GM12878 (cell line): ENCODE results near the gene SCCPDH. TPM values are rescaled to one million over a fixed set of nuclear protein-coding genes. Genes with fewer than 3 reads are reported as not detected.

Experiments used
- ATAC-seq: fragments of 200-7000 bp; cut with Tn5 transposase; 3 replicates; pipeline ENCODE4 v1.9.1; 2020; ENCODE audit warnings: mild to moderate bottlenecking, moderate library complexity
- BruUV-seq: library from RNA; stranded (reverse); fragments of 400-500 nt; replicated peaks from 2 replicates; lab custom pipeline; 2021; lab: Mats Ljungman, UMichigan
- CTCF ChIA-PET: fragments of 300-600 bp; sonication (Branson Sonifier 250); formaldehyde crosslinking; extraction: SDS; loops from one replicate; lab custom pipeline; 2021; ENCODE audit warnings: inconsistent platforms; lab: Yijun Ruan, JAX
- POLR2A ChIA-PET: fragments of 350-600 bp; formaldehyde crosslinking; extraction: SDS; loops from one replicate; lab custom pipeline; 2021; ENCODE audit warnings: inconsistent platforms; lab: Charles Lee
- RAD21 ChIA-PET: fragments of 300-600 bp; sonication (Branson Sonifier 250); formaldehyde crosslinking; loops from one replicate; lab custom pipeline; 2023; ENCODE audit warnings: antibody characterized with exemption; ENCODE audit not compliant: unreplicated experiment; lab: Charles Lee
- SMC1A ChIA-PET: fragments of 300-600 bp; sonication (Branson Sonifier 250); formaldehyde crosslinking; loops from one replicate; lab custom pipeline; 2023; ENCODE audit not compliant: unreplicated experiment, uncharacterized antibody; lab: Charles Lee
- DNase-seq: peaks from one replicate; pipeline ENCODE4 v3.0.0-alpha.2; 2011; ENCODE audit warnings: low read depth, low spot score
- FAIRE-seq: peaks from 3 replicates; lab custom pipeline; 2011; peaks lifted over from hg19 to GRCh38; lab: Jason Lieb, UNC
- H2AFZ ChIP-seq: 2 replicates; pipeline ENCODE4 v1.6.0; 2011; ENCODE audit warnings: low read depth, low read length, control low read depth; ENCODE audit not compliant: control insufficient read depth
- H3K27ac ChIP-seq: 2 replicates; pipeline ENCODE4 v1.5.1; 2011; ENCODE audit warnings: control low read depth; ENCODE audit not compliant: control insufficient read depth, insufficient read depth
- H3K27me3 ChIP-seq, 2 experiments: replicated peaks in 1 of 2; 2 replicates each; pipeline versions ENCODE4 v1.6.0 to v1.6.1; 2011; ENCODE audit warnings: low read length in 1 of 2; ENCODE audit not compliant: control insufficient read depth in 2 of 2, insufficient read depth in 2 of 2
- H3K36me3 ChIP-seq, 2 experiments: 2 replicates each; pipeline ENCODE4 v1.5.1; 2011; ENCODE audit warnings: low read length in 1 of 2; ENCODE audit not compliant: control insufficient read depth in 2 of 2, insufficient read depth in 2 of 2
- H3K4me1 ChIP-seq: 2 replicates; pipeline ENCODE4 v1.6.1; 2011; ENCODE audit warnings: mild to moderate bottlenecking, low read length, moderate library complexity, mixed read lengths; ENCODE audit not compliant: control insufficient read depth, insufficient read depth
- H3K4me2 ChIP-seq: 2 replicates; pipeline ENCODE4 v1.6.0; 2011; ENCODE audit warnings: control low read depth; ENCODE audit not compliant: control insufficient read depth, insufficient read depth
- H3K4me3 ChIP-seq: fragments of 200-600 bp; sonication (generic); 2 replicates; pipeline ENCODE4 v1.5.1; 2016
- H3K79me2 ChIP-seq: 2 replicates; pipeline ENCODE4 v1.6.0; 2011; ENCODE audit warnings: low read length; ENCODE audit not compliant: control insufficient read depth, insufficient read depth
- H3K9ac ChIP-seq: 2 replicates; pipeline ENCODE4 v1.8.0; 2011; ENCODE audit warnings: low read length, control low read depth, mixed read lengths; ENCODE audit not compliant: control insufficient read depth, insufficient read depth
- H3K9me3 ChIP-seq: replicated peaks from 3 replicates; pipeline ENCODE4 v1.5.1; 2011; ENCODE audit warnings: mild to moderate bottlenecking, low read length; ENCODE audit not compliant: control insufficient read depth, insufficient read depth
- H4K20me1 ChIP-seq: 2 replicates; pipeline ENCODE4 v1.6.0; 2011; ENCODE audit not compliant: control insufficient read depth, insufficient read depth
- BMI1 ChIP-seq: fragments of 450-650 bp; IDR thresholded peaks from 2 replicates; pipeline ENCODE4 v1.6.1; 2016; ENCODE audit warnings: mild to moderate bottlenecking, moderate library complexity, borderline replicate concordance
- DPF2 ChIP-seq: fragments of 450-650 bp; IDR thresholded peaks from 2 replicates; pipeline ENCODE4 v1.6.1; 2017; ENCODE audit warnings: mild to moderate bottlenecking
- E4F1 ChIP-seq: fragments of 450-650 bp; IDR thresholded peaks from 2 replicates; pipeline ENCODE4 v1.6.1; 2018; ENCODE audit warnings: borderline replicate concordance, mild to moderate bottlenecking; ENCODE audit not compliant: partially characterized antibody
- ETV6 ChIP-seq, 2 experiments: fragments of 450-650 bp in 1 of 2; IDR thresholded peaks in 1 of 2; conservative IDR thresholded peaks in 1 of 2; 2 replicates each; pipeline ENCODE4 v1.6.1; 2014; ENCODE audit warnings: antibody characterized with exemption in 1 of 2, borderline replicate concordance in 1 of 2, low read depth in 1 of 2, mild to moderate bottlenecking in 1 of 2, moderate library complexity in 1 of 2
- EZH2 ChIP-seq: IDR thresholded peaks from 2 replicates; pipeline ENCODE4 v1.6.1; 2012; ENCODE audit warnings: low read depth, mild to moderate bottlenecking, control low read depth, inconsistent platforms, low read length, borderline replicate concordance; ENCODE audit not compliant: control insufficient read depth
- IKZF1 ChIP-seq: fragments of 450-650 bp; conservative IDR thresholded peaks from 2 replicates; pipeline ENCODE4 v1.6.1; 2017; ENCODE audit warnings: antibody characterized with exemption, mild to moderate bottlenecking
- IRF3 ChIP-seq: fragments of 450-650 bp; IDR thresholded peaks from 2 replicates; pipeline ENCODE4 v1.6.1; 2014; ENCODE audit warnings: mild to moderate bottlenecking
- JUND ChIP-seq: IDR thresholded peaks from 2 replicates; pipeline ENCODE4 v1.6.1; 2012; ENCODE audit warnings: low read depth, mild to moderate bottlenecking, low read length, improper control_type of control experiment, moderate library complexity
- MXI1 ChIP-seq: fragments of 150-350 bp; IDR thresholded peaks from 2 replicates; pipeline ENCODE4 v1.6.1; 2011; ENCODE audit warnings: low read depth, mild to moderate bottlenecking, inconsistent platforms, low read length, improper control_type of control experiment
- NFXL1 ChIP-seq: fragments of 450-650 bp; IDR thresholded peaks from 2 replicates; pipeline ENCODE4 v1.6.1; 2017; ENCODE audit warnings: antibody characterized with exemption, mild to moderate bottlenecking, borderline replicate concordance
- NFYA ChIP-seq: IDR thresholded peaks from 2 replicates; pipeline ENCODE4 v1.6.1; 2011; ENCODE audit warnings: low read depth, mild to moderate bottlenecking, low read length, improper control_type of control experiment, borderline replicate concordance
- NR2F1 ChIP-seq: fragments of 450-650 bp; conservative IDR thresholded peaks from 2 replicates; pipeline ENCODE4 v1.6.1; 2017; ENCODE audit warnings: mild to moderate bottlenecking
- POLR2A ChIP-seq: IDR thresholded peaks from 2 replicates; pipeline ENCODE4 v1.6.1; 2011; ENCODE audit warnings: low read depth, mild to moderate bottlenecking, low read length
- RB1 ChIP-seq: fragments of 450-650 bp; formaldehyde crosslinking; IDR thresholded peaks from 2 replicates; pipeline ENCODE4 v1.6.1; 2017; ENCODE audit warnings: mild to moderate bottlenecking, borderline replicate concordance
- RUNX3 ChIP-seq: IDR thresholded peaks from 2 replicates; pipeline ENCODE4 v1.6.1; 2012; ENCODE audit warnings: low read length, inconsistent platforms
- SMC3 ChIP-seq: IDR thresholded peaks from 2 replicates; pipeline ENCODE4 v1.6.1; 2011; ENCODE audit warnings: low read length, improper control_type of control experiment, borderline replicate concordance
- ZBTB33 ChIP-seq: fragments of 450-650 bp; IDR thresholded peaks from 2 replicates; pipeline ENCODE4 v1.6.1; 2017; ENCODE audit warnings: mild to moderate bottlenecking
- ZNF274 ChIP-seq: IDR thresholded peaks from one replicate; pipeline ENCODE4 v1.8.0; 2011; ENCODE audit not compliant: insufficient read length, insufficient read depth
- ZSCAN29 ChIP-seq: fragments of 450-650 bp; IDR thresholded peaks from 2 replicates; pipeline ENCODE4 v1.6.1; 2017; ENCODE audit warnings: mild to moderate bottlenecking, moderate library complexity
- WGBS: methylation state at CpG from one replicate; pipeline ENCODE4 v1.1.6; 2016; ENCODE audit warnings: low lambda C conversion rate; ENCODE audit not compliant: insufficient replicate concordance, insufficient coverage; ENCODE audit errors: missing lambda C conversion rate; 5-methylcytosine and 5-hydroxymethylcytosine counted together
- in situ Hi-C: fragments of 300-500 bp; cut with MboI; formaldehyde crosslinking; loops from 9 replicates; pipeline ENCODE4 v1.14.3; 2018; ENCODE audit warnings: mixed read lengths
- intact Hi-C: fragments of 100-400 bp; cut with micrococcal nuclease; formaldehyde crosslinking; loops from one replicate; pipeline ENCODE4 v1.14.2; 2022; ENCODE audit not compliant: unreplicated experiment
- polyA plus RNA-seq, 11 experiments: library from polyadenylated mRNA; depleted of rRNA in 4 of 11; unstranded in 6 of 11; stranded (reverse) in 5 of 11; fragments of >200 nt; fragmentation: Nextera tagmentation in 4 of 11; fragmentation: Illumina TruSeq in 1 of 11; extraction: Ambion mirVana in 4 of 11; extraction: Trizol in 1 of 11; gene quantifications; 1 replicate in 1 of 11; 2 replicates in 10 of 11; pipeline versions ENCODE4 v1.2.1 to v1.2.3, GENCODE V29; 2011 to 2016; ENCODE audit warnings: inconsistent platforms in 2 of 11, missing spikeins in 2 of 11, low read depth in 1 of 11
- total RNA-seq, 4 experiments: library from RNA; depleted of rRNA in 3 of 4; stranded (reverse); fragments of >200 nt in 3 of 4; fragmentation: Illumina TruSeq in 1 of 4; extraction: Trizol in 1 of 4; gene quantifications; 2 replicates each; pipeline versions ENCODE4 v1.2.1 to v1.2.3, GENCODE V29; 2013 to 2021

SCCPDH gene
- total and polyA plus RNA-seq, 10 of the 15 experiments (the other 5 are each of a cell fraction or from before 2014, with no cell fraction given), result 5.4 to 44.8 (median 24.5) TPM

GRCh38 chr1:246689409-246690008 is 34.7 kb upstream of the SCCPDH start:
- H3K36me3 ChIP-seq, result no peaks in the 10 kb centered on the region
- peak overlapping the region; percentile 57 for H2AFZ ChIP-seq
- DNase-seq (peak; percentile 34), FAIRE-seq (peak; percentile 72), ATAC-seq (peak; percentile 99)
- H3K27ac ChIP-seq, result no peak overlapping the region
- ChIA-PET RAD21 (interaction anchor here (0.6 to 1.9 kb wide), 4 partner anchors 64 to 271 kb away, joined by 3 to 9 read pairs (median 3); no protein-coding TSS in a partner anchor), SMC1A (interaction anchor here (0.6 to 1.7 kb wide), 9 partner anchors 8 to 271 kb away, joined by 3 to 5 read pairs (median 3); partner anchors contain the start of gene SCCPDH), CTCF (interaction anchor here (0.7 to 3.1 kb wide), 37 partner anchors 8 to 797 kb away, joined by 3 to 16 read pairs (median 4); partner anchors contain the start of genes CNST, SCCPDH and TFB2M), POLR2A (no interaction called here)
- in situ Hi-C loops, result loop anchor here (10.0 kb wide), 1 partner anchor 1535 kb away; the partner anchor contains the start of gene KIF26B
- 0 out of 2 replicates have a peak overlapping the region, but pooled peaks have one; percentile 2 for H3K9ac ChIP-seq
- intact Hi-C loops, result loop anchor here (1.0 kb wide), 2 partner anchors 10 to 65 kb away; no protein-coding TSS in a partner anchor
- H3K4me1 ChIP-seq, result no peaks in the 10 kb centered on the region
- H4K20me1 ChIP-seq, result no peaks in the 10 kb centered on the region
- no TSS peak for BruUV-seq
- WGBS, result 2% methylated on average over 14 of the region's 16 CpGs
- peak overlapping the region; percentile 45 for H3K4me2 ChIP-seq
- no peaks in the 10 kb centered on the region; the same call in 2 of the 3 replicates for H3K9me3 ChIP-seq
- peak overlapping the region; percentile 63; the same call in 1 of the 2 replicates for H3K4me3 ChIP-seq
- no peaks in the 10 kb centered on the region for H3K79me2 ChIP-seq
- H3K27me3 ChIP-seq, result no peaks in the 10 kb centered on the region
- TF ChIP-seq NR2F1 (peak; percentile 54), BMI1 (no peak), IKZF1 (peak; percentile 25; the same call in 1 of the 2 replicates), E4F1 (no peak), EZH2 (no peak), RB1 (peak; percentile 76; the same call in 1 of the 2 replicates), IRF3 (0 out of 2 replicates have a peak, but pooled peaks have one; percentile 12), DPF2 (no peak), NFYA (no peak), RUNX3 (no peak), MXI1 (0 out of 2 replicates have a peak, but pooled peaks have one; percentile 29), ZBTB33 (no peak), POLR2A (no peak), ETV6 (conservative IDR thresholded peaks at IDR 0.05 in 1 of 2, IDR thresholded peaks at IDR 0.05 in 1 of 2; ENCODE audit: borderline replicate concordance in 1 of 2, low read depth in 1 of 2) (no peak), SMC3 (peak; percentile 81), NFXL1 (no peak), JUND (no peak), ZSCAN29 (no peak), ZNF274 (no peak)
